ENCODE data around the gene PGBD5. TPM values are rescaled to one million over a fixed set of nuclear protein-coding genes. Genes with fewer than 3 reads are reported as not detected.

Gene PGBD5
- total RNA-seq, 1 donor, result not detected

DNA sequence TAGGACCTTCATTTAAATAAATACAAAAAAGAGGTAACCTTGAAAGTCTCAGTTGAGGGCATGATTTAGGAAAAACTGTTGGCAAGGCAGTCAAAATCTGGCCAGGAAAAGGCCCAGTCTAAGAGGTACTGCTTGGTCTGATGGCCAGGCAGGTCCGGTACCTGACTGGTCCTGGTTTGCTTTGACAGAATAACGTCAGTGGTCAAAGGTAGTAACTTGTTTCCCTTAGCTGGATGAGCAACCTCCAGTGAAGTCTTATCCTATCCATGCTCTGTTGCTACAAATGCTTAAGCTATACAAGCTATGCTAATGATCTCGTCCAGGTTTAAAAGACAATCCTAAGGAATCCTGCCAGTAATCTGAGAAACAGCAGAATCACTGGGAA lies 85.0 kb downstream of the PGBD5 start:
- H3K4me3 ChIP-seq (ENCODE audit: low read depth, low read length), result no peak overlapping the region
- TF ChIP-seq, protein P1, sequence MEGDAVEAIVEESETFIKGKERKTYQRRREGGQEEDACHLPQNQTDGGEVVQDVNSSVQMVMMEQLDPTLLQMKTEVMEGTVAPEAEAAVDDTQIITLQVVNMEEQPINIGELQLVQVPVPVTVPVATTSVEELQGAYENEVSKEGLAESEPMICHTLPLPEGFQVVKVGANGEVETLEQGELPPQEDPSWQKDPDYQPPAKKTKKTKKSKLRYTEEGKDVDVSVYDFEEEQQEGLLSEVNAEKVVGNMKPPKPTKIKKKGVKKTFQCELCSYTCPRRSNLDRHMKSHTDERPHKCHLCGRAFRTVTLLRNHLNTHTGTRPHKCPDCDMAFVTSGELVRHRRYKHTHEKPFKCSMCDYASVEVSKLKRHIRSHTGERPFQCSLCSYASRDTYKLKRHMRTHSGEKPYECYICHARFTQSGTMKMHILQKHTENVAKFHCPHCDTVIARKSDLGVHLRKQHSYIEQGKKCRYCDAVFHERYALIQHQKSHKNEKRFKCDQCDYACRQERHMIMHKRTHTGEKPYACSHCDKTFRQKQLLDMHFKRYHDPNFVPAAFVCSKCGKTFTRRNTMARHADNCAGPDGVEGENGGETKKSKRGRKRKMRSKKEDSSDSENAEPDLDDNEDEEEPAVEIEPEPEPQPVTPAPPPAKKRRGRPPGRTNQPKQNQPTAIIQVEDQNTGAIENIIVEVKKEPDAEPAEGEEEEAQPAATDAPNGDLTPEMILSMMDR (IDR thresholded peaks at IDR 0.05; ENCODE audit: insufficient read depth, low read depth, low read length), result no peak
- DNase-seq (ENCODE audit: low read depth), result no peak

DNA sequence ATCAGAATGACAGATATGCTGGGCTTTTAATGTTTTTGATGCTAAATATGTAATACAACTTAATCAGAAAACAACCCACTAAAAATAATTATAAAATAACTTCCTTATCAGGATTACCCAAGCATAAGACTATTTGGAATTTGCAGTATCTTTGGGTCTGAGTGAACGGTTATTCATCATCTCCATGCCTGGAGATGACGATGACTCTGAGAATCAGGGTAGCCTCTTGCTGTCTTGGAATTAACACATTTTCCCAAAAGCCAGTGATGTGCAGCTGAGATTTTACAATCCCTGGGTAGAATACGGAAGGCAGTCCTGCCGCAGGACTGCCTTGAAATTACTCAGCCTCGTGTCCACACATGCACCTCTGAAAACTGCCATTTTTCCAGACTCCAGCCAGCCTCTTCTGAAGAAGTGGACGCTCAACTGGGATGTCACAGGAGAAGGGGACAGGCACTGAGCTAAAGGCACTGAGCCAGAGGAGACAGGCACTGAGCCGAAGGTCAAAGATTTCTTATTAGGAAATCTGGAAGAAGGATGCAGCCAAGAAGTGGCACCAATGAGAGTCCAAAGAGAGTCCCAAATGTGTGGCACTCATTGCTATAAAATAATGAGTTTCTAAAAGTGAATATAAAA lies 85.5 kb downstream of the PGBD5 start:
- no peak for DNase-seq (ENCODE audit: low read depth)
- no peak overlapping the region for H3K4me3 ChIP-seq (ENCODE audit: low read depth, low read length)
- TF ChIP-seq, protein P1 (IDR thresholded peaks at IDR 0.05; ENCODE audit: insufficient read depth, low read depth, low read length), result no peak

DNA sequence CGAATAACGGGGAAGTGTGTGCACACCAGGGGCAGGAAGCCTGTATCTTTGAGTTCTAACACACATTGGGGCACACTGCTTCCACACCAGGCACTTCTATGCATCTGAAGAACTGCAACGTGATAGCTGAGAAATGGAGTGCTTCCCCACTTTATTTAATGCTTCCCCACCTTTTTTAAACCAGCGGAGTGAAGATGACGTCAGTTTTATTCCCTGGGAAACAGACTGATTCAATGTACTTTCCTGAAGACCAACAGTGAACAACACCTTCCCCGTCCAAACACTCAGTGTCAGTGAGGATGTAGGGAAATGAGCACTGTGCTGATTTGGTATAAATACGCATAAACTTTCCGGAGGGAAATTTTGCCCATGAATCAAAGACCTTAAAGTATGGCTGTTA lies 87.1 kb downstream of the PGBD5 start:
- DNase-seq (ENCODE audit: low read depth), result no peak
- TF ChIP-seq, protein P1 (IDR thresholded peaks at IDR 0.05; ENCODE audit: insufficient read depth, low read depth, low read length), result no peak
- no peak overlapping the region for H3K4me3 ChIP-seq (ENCODE audit: low read depth, low read length)

DNA sequence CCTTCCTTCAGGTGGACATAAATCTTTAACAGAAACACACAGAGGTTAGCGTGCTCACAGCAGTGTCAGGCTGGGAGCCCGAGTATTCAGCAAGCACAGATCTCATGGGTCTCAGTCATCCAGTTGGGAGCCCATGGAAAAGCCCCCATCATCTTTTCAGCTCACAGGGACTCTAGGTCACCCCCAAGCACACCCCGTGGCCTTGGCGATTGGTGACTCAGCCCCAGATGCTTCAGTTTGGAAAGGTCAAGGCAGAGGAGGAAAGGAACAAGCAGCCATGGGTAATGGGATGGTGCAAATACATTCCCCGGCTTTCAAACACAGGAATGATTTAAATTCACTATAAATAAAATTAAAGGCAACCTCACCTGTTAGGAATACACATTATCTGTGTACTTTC lies 88.9 kb downstream of the PGBD5 start:
- TF ChIP-seq, protein P1 (IDR thresholded peaks at IDR 0.05; ENCODE audit: insufficient read depth, low read depth, low read length), result no peak
- DNase-seq (ENCODE audit: low read depth), result no peak
- no peak overlapping the region for H3K4me3 ChIP-seq (ENCODE audit: low read depth, low read length)

DNA sequence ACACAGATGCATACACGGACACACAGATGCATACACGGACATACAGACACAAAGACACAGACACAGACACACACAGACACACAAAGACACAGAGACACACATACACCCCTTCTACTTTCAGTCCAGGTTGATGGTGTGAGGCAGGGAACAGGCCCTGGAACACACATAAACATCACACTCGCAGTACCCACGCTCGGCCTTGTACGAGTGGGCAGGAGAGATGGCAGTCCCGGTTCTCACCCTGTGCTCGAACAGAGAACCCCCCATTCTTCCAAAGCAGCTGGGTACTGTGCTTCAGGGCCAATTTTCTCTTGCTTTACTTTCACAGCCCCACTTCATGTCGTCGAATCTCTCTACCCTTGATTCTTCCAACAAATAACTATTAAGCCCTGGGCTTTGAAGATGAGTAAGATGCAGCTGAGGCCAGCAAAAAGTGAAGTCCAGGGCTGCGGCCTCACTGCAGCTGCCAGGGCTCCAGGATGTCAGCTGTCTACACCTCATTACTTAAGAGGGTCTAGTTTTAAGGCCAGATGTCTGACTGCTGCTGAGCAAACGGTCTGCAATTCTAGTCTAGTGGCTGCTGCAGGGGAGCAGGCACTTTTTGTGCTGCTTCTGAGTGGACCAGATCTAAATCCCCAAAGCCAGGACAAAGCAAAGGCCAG lies 90.1 kb downstream of the PGBD5 start:
- no peak overlapping the region for H3K4me3 ChIP-seq (ENCODE audit: low read depth, low read length)
- peak; percentile 37 for DNase-seq (ENCODE audit: low read depth)
- TF ChIP-seq, protein P1 (IDR thresholded peaks at IDR 0.05; ENCODE audit: insufficient read depth, low read depth, low read length), result no peak

DNA sequence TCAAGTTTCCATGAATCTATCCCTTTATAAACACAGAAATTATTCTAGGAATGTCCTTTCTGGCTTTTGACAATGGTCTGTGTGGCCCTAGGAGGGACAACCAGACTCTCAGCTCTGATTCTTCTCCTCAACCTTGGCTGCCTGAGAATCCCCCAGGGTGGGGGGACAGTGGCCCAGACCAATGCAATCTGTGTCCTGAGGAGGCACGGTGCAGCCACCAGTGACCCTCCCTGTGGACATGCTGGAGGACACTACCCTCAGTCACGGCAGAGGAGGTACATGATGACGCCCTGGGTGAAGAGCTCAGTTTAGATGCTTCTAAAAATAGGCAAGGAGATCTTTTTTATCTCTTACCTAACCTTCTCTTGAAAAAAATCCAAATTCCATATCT lies 91.7 kb downstream of the PGBD5 start:
- H3K4me3 ChIP-seq (ENCODE audit: low read depth, low read length), result no peak overlapping the region
- TF ChIP-seq, protein P1 (IDR thresholded peaks at IDR 0.05; ENCODE audit: insufficient read depth, low read depth, low read length), result no peak

More for the DNA sequence above, 91.7 kb downstream of the PGBD5 start:
- DNase-seq (ENCODE audit: low read depth), result no peak

Measured in fibroblast of villous mesenchyme (primary cell).